HG03066 (cell line): ENCODE results near the gene FBLN7.

Source experiments
- ATAC-seq: cut with Tn5 transposase; IDR thresholded peaks from one replicate; pipeline ENCODE4 v1.9.1; 2021; ENCODE audit warnings: low read depth; ENCODE audit not compliant: unreplicated experiment

FBLN7 gene

GRCh38 chr2:112140205-112140802 lies 2.1 kb downstream of the FBLN7 start:
- ATAC-seq, result no peak

- ATAC-seq, result no peak
These were observed 2.9 kb downstream of the FBLN7 start for GRCh38 chr2:112140899-112141625.

GRCh38 chr2:112141626-112142007 lies 3.4 kb downstream of the FBLN7 start:
- no peak for ATAC-seq

GRCh38 chr2:112142525-112143078 lies 4.4 kb downstream of the FBLN7 start:
- ATAC-seq, result no peak

GRCh38 chr2:112143150-112143549 lies 5.0 kb downstream of the FBLN7 start:
- ATAC-seq, result no peak

- ATAC-seq, result no peak
These were observed 6.8 kb downstream of the FBLN7 start for GRCh38 chr2:112144966-112145365.

- ATAC-seq, result no peak
These were observed 9.4 kb downstream of the FBLN7 start for GRCh38 chr2:112147382-112148168.

GRCh38 chr2:112148477-112148876 lies 10.3 kb downstream of the FBLN7 start:
- no peak for ATAC-seq

GRCh38 chr2:112149194-112149593 lies 11.0 kb downstream of the FBLN7 start:
- no peak for ATAC-seq

GRCh38 chr2:112149866-112150435 lies 11.8 kb downstream of the FBLN7 start:
- no peak for ATAC-seq

- no peak for ATAC-seq
These were observed 12.3 kb downstream of the FBLN7 start for GRCh38 chr2:112150447-112150846.

GRCh38 chr2:112150851-112151250 lies 12.7 kb downstream of the FBLN7 start:
- no peak for ATAC-seq

- ATAC-seq, result no peak
These were observed 13.1 kb downstream of the FBLN7 start for GRCh38 chr2:112151271-112151670.

GRCh38 chr2:112151701-112152440 lies 13.7 kb downstream of the FBLN7 start:
- no peak for ATAC-seq

GRCh38 chr2:112152476-112153178 lies 14.4 kb downstream of the FBLN7 start:
- ATAC-seq, result no peak

GRCh38 chr2:112153179-112153490 lies 14.9 kb downstream of the FBLN7 start:
- no peak for ATAC-seq

GRCh38 chr2:112153501-112153900 lies 15.3 kb downstream of the FBLN7 start:
- ATAC-seq, result no peak

GRCh38 chr2:112154246-112155117 lies 16.3 kb downstream of the FBLN7 start:
- no peak for ATAC-seq
